ENCODE measurements around the gene VWA8. TPM values are rescaled to one million over a fixed set of nuclear protein-coding genes. Genes with fewer than 3 reads are reported as not detected.

Gene VWA8
- total and polyA plus RNA-seq, 2 of the 8 experiments (the other 6 are each of a cell fraction or from before 2014, with no cell fraction given) = 5.9 to 19.6 TPM

- H3K27ac ChIP-seq (ENCODE audit: low read depth, low read length) = no peak overlapping the region
- no peak overlapping the region for H2BK120ac ChIP-seq (replicated peaks; ENCODE audit: low read depth, low read length)
- no peak overlapping the region for H3K4me2 ChIP-seq (ENCODE audit: insufficient read depth in 1 of 2, low read depth in 2 of 2, low read length in 2 of 2)
- ChIA-PET POLR2A (ENCODE audit: partially characterized antibody) (interaction anchor here (0.7 kb wide), 1 partner anchor 8 kb away, joined by 3 read pairs; no protein-coding TSS in a partner anchor), CTCF (ENCODE audit: partially characterized antibody) (no interaction called here)
- H3K27me3 ChIP-seq (replicated peaks in 1 of 4; ENCODE audit: control insufficient read depth in 3 of 4, extremely low read depth in 1 of 4, insufficient read depth in 3 of 4, low read length in 3 of 4) = no peaks in the 10 kb centered on the region
- no peak for DNase-seq (ENCODE audit: low read depth in 1 of 2, low spot score in 2 of 2)
- H3K4ac ChIP-seq (replicated peaks; ENCODE audit: insufficient read length, low read depth, low read length) = no peak overlapping the region
- H3K79me2 ChIP-seq (ENCODE audit: control insufficient read depth in 1 of 2, insufficient read depth in 2 of 2, low read length in 2 of 2) = no peaks in the 10 kb centered on the region
- H4K5ac ChIP-seq (ENCODE audit: insufficient read length, low read depth, low read length) = no peak overlapping the region
- peak overlapping the region in 1 of 4 experiments; percentile 21; a peak in 1 of 8 replicates for H3K4me3 ChIP-seq (ENCODE audit: extremely low read depth in 1 of 4, insufficient read depth in 2 of 4, low read depth in 3 of 4, low read length in 4 of 4)
- TF ChIP-seq POU5F1 (IDR thresholded peaks at IDR 0.05; ENCODE audit: low read depth, low read length) (no peak), SRF (IDR thresholded peaks at IDR 0.05; ENCODE audit: low read depth, low read length) (no peak), SIRT6 (IDR thresholded peaks at IDR 0.05; ENCODE audit: low read length) (no peak), TBP (IDR thresholded peaks at IDR 0.05; ENCODE audit: low read depth, low read length) (no peak)
- H2BK20ac ChIP-seq (ENCODE audit: low read length) = no peak overlapping the region
- H3K18ac ChIP-seq (ENCODE audit: extremely low read depth, low read length) = no peak overlapping the region
- no peak for FAIRE-seq
- no peaks in the 10 kb centered on the region for H3K9me3 ChIP-seq (ENCODE audit: insufficient read depth in 2 of 2, low read depth in 1 of 2, low read length in 1 of 2)
- peaks cover 2 to 14% (median 3%) of the 10 kb centered on the region in 4 experiments; a peak in 5 of 7 replicates for H3K4me1 ChIP-seq (replicated peaks in 1 of 4; ENCODE audit: control insufficient read depth in 3 of 4, insufficient read depth in 4 of 4, low read length in 3 of 4)
- H3K56ac ChIP-seq (replicated peaks; ENCODE audit: insufficient read length, low read depth, low read length) = no peak overlapping the region
- H3K36me3 ChIP-seq (ENCODE audit: control insufficient read depth in 2 of 4, insufficient read depth in 4 of 4, low read length in 3 of 4) = no peaks in the 10 kb centered on the region; a peak in 1 of 8 replicates
- H2BK5ac ChIP-seq (ENCODE audit: low read depth, low read length) = no peak overlapping the region
- H3K79me1 ChIP-seq (ENCODE audit: low read depth, low read length) = no peaks in the 10 kb centered on the region
- H3K23me2 ChIP-seq (ENCODE audit: low read depth, low read length) = no peaks in the 10 kb centered on the region
- no peak overlapping the region for H3K14ac ChIP-seq (ENCODE audit: insufficient read length)
- no peaks in the 10 kb centered on the region for H4K20me1 ChIP-seq (replicated peaks in 1 of 2; ENCODE audit: control insufficient read depth in 1 of 2, insufficient read depth in 2 of 2, low read length in 2 of 2)
- H2AK5ac ChIP-seq (ENCODE audit: low read depth, low read length) = no peak overlapping the region
- no peak overlapping the region for H3K9ac ChIP-seq (replicated peaks in 1 of 4; ENCODE audit: extremely low read depth in 1 of 4, low read depth in 3 of 4, low read length in 3 of 4)
- H4K91ac ChIP-seq (replicated peaks; ENCODE audit: insufficient read length, low read length) = no peak overlapping the region
- no peak overlapping the region for H2BK12ac ChIP-seq (ENCODE audit: low read depth, low read length)
- WGBS, 2 experiments (ENCODE audit: extremely low coverage in 1 of 2, insufficient coverage in 1 of 2, insufficient read length in 1 of 2, insufficient replicate concordance in 2 of 2, low coverage in 1 of 2, low lambda C conversion rate in 2 of 2, missing lambda C conversion rate in 1 of 2) = 46% methylated on average over 1 of the region's 1 CpG; no CpG with 5 or more reads in 1 of the 2 experiments
- H2AFZ ChIP-seq (ENCODE audit: low read length) = no peak overlapping the region
- no peak overlapping the region for H4K8ac ChIP-seq (ENCODE audit: extremely low read depth, insufficient read depth, low read length)
- no peak overlapping the region for H2BK15ac ChIP-seq (ENCODE audit: low read length)
- no peak overlapping the region for H3K23ac ChIP-seq (ENCODE audit: insufficient read length)
Observed at GRCh38 chr13:41693434-41693833, 267.5 kb downstream of the VWA8 start.
